Lung (tissue), 12 donors: ENCODE data around the gene TACR2. TPM values are rescaled to one million over a fixed set of nuclear protein-coding genes. Genes with fewer than 3 reads are reported as not detected.

Experiments used
- ATAC-seq: fragments of 200-7000 bp; cut with Tn5 transposase; one replicate; pipeline ENCODE4 v1.9.1; 2020; ENCODE audit warnings: moderate number of reproducible peaks; ENCODE audit not compliant: insufficient read depth, low FRiP score
- DNase-seq, 3 donors: peaks; one replicate each; pipeline ENCODE4 v3.0.0-alpha.2; 2013 to 2017
- H3K27ac ChIP-seq, 2 donors: one replicate each; pipeline ENCODE4 v1.5.1; 2013; ENCODE audit warnings: mild to moderate bottlenecking in 2 of 2, moderate library complexity in 2 of 2, control low read depth in 1 of 2, inconsistent platforms in 1 of 2, low read depth in 1 of 2, low read length in 1 of 2
- H3K27me3 ChIP-seq, 3 donors: one replicate each; pipeline ENCODE4 v1.5.1; 2013; ENCODE audit warnings: low read length in 2 of 3; ENCODE audit not compliant: control insufficient read depth in 3 of 3, insufficient read depth in 3 of 3
- H3K36me3 ChIP-seq, 4 donors: one replicate each; pipeline ENCODE4 v1.5.1; 2013; ENCODE audit warnings: low read length in 4 of 4, mild to moderate bottlenecking in 1 of 4, moderate library complexity in 1 of 4; ENCODE audit not compliant: control insufficient read depth in 4 of 4, insufficient read depth in 4 of 4
- H3K4me1 ChIP-seq, 5 donors: one replicate each; pipeline ENCODE4 v1.5.1; 2013; ENCODE audit warnings: low read length in 5 of 5, mild to moderate bottlenecking in 2 of 5, moderate library complexity in 1 of 5; ENCODE audit not compliant: control insufficient read depth in 5 of 5, insufficient read depth in 5 of 5
- H3K4me3 ChIP-seq: one replicate; pipeline ENCODE4 v1.5.1; 2013; ENCODE audit warnings: mild to moderate bottlenecking, control low read depth, moderate library complexity
- H3K9ac ChIP-seq, 2 donors: one replicate each; pipeline ENCODE4 v1.5.1; 2013; ENCODE audit warnings: low read length in 2 of 2, control low read depth in 1 of 2; ENCODE audit not compliant: insufficient read depth in 1 of 2
- H3K9me3 ChIP-seq, 4 donors: one replicate each; pipeline ENCODE4 v1.5.1; 2013; ENCODE audit warnings: low read length in 3 of 4, mild to moderate bottlenecking in 1 of 4, moderate library complexity in 1 of 4; ENCODE audit not compliant: control insufficient read depth in 4 of 4, insufficient read depth in 3 of 4
- WGBS, 2 donors: extraction: QIAGEN DNeasy Blood & Tissue Kit; methylation state at CpG; one replicate each; pipeline ENCODE4 v1.1.7; 2013; 5-methylcytosine and 5-hydroxymethylcytosine counted together
- polyA plus RNA-seq, 2 donors: library from polyadenylated mRNA; stranded (reverse); fragments of 200-250 nt; gene quantifications; one replicate each; pipeline ENCODE4 v1.2.1, GENCODE V29; 2013
- total RNA-seq, 2 donors: library from RNA; depleted of rRNA in 1 of 2; stranded (reverse); fragments of >200 nt in 1 of 2; gene quantifications; one replicate each; pipeline ENCODE4 v1.2.1, GENCODE V29; 2014 to 2021
- TF ChIP-seq, protein P1 (sequence below): IDR thresholded peaks from 2 replicates; pipeline ENCODE4 v1.5.1; 2012; ENCODE audit warnings: mild to moderate bottlenecking; ENCODE audit errors: control extremely low read depth, extremely low read depth
- donor health status: control.
- donor health status: control.
- donor health status: Bipolar disorder and iron deficiency.
- donor health status: healthy.
- donor health status: DM: yes; HTN: yes; CAD: no.

Gene TACR2
- total and polyA plus RNA-seq, 4 donors: 0.28 to 0.83 (median 0.50) TPM

DNA sequence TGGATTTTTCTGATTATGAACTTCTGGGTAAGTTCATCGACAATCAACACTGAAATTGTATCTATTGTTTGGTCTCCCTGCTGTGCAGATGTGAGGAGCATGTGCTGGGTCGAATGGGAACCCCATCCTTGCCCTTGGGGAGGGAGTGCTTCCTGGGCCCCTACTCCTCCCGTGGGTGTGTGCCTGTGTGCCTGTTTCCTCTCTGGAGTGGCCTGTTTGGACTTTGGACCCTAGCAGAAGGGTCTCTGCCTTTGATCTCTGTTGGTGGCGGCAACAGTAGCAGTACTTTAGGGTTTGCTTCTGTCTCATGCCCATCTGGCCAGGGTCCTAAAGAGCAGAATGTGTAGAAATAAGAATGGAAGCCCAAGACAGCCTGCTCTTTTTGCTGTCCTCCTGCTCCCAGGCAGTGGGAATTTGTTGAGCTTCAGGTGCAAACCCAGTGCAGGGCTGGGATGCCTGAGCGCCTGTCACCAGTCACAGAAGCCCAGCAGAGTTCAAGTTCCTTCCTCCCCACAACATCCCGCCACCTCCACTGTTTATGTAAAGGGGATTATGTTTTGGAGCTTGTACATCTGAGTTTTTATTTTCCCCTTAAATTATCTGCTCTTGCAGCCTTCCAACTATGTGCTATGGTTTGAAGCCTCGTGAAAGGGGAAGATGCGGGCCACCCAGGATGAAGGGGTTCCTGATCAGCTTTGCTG is 1.5 kb upstream of the TACR2 start:
- ATAC-seq (no peak), DNase-seq (no peak)
- WGBS, 2 donors: 81 to 83% methylated on average over 8 of the region's 8 CpGs
- H3K36me3 ChIP-seq: no peaks in the 10 kb centered on the region
- H3K9me3 ChIP-seq: no peaks in the 10 kb centered on the region
- peaks cover 0 to 24% (median 0%) of the 10 kb centered on the region in 5 donors for H3K4me1 ChIP-seq
- H3K4me3 ChIP-seq: no peak overlapping the region
- H3K27me3 ChIP-seq: no peaks in the 10 kb centered on the region
- TF ChIP-seq, protein P1, sequence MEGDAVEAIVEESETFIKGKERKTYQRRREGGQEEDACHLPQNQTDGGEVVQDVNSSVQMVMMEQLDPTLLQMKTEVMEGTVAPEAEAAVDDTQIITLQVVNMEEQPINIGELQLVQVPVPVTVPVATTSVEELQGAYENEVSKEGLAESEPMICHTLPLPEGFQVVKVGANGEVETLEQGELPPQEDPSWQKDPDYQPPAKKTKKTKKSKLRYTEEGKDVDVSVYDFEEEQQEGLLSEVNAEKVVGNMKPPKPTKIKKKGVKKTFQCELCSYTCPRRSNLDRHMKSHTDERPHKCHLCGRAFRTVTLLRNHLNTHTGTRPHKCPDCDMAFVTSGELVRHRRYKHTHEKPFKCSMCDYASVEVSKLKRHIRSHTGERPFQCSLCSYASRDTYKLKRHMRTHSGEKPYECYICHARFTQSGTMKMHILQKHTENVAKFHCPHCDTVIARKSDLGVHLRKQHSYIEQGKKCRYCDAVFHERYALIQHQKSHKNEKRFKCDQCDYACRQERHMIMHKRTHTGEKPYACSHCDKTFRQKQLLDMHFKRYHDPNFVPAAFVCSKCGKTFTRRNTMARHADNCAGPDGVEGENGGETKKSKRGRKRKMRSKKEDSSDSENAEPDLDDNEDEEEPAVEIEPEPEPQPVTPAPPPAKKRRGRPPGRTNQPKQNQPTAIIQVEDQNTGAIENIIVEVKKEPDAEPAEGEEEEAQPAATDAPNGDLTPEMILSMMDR: no peak
- H3K9ac ChIP-seq: no peak overlapping the region
- no peak overlapping the region for H3K27ac ChIP-seq

- Histone ChIP-seq H3K36me3 (no peaks in the 10 kb centered on the region), H3K9me3 (no peaks in the 10 kb centered on the region), H3K27me3 (no peaks in the 10 kb centered on the region), H3K9ac (no peak overlapping the region), H3K4me3 (no peak overlapping the region), H3K4me1 (peaks cover 0 to 24% (median 0%) of the 10 kb centered on the region in 5 donors), H3K27ac (no peak overlapping the region)
- TF ChIP-seq, protein P1: no peak
- no peak for DNase-seq
- no peak for ATAC-seq
- WGBS, 2 donors: 88 to 91% methylated on average over 11 of the region's 11 CpGs
These were observed 824 bp upstream of the TACR2 start for GRCh38 chr10:69417542-69417941.

- H3K9me3 ChIP-seq: no peaks in the 10 kb centered on the region
- TF ChIP-seq, protein P1: no peak
- H3K27ac ChIP-seq: no peak overlapping the region
- H3K4me3 ChIP-seq: no peak overlapping the region
- DNase-seq: no peak
- no peak for ATAC-seq
- no peak overlapping the region for H3K9ac ChIP-seq
- peaks cover 0 to 13% (median 0%) of the 10 kb centered on the region in 5 donors for H3K4me1 ChIP-seq
- no peaks in the 10 kb centered on the region for H3K27me3 ChIP-seq
- WGBS, 2 donors: 95% methylated on average over 10 of the region's 10 CpGs
- H3K36me3 ChIP-seq: no peaks in the 10 kb centered on the region
These were observed 767 bp downstream of the TACR2 start for GRCh38 chr10:69415951-69416350.

DNA sequence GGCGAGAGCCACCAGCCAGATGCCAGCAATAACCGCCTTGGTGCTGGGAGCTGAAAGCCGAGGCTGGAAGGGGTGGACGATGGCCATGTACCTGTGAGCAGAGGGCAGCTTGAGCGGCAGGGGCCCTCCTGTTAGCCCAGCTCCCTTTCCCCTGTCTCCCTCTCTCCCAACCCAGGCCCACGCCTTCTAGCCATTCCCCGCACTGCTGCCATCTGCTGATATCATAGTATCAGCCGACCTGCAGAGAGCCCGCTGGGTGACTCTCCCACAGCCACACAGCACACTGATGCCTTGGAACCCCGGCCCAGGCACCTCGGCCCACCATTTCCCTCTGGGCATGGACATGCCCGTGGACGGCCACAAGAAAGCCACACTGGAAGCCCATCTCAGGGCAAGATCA is 1.7 kb downstream of the TACR2 start:
- ATAC-seq: no peak
- 91 to 95% methylated on average over 13 of the region's 13 CpGs for WGBS, 2 donors
- no peaks in the 10 kb centered on the region for H3K36me3 ChIP-seq
- H3K9me3 ChIP-seq: no peaks in the 10 kb centered on the region
- no peak overlapping the region for H3K4me3 ChIP-seq
- H3K27me3 ChIP-seq: no peaks in the 10 kb centered on the region
- no peak overlapping the region for H3K27ac ChIP-seq
- TF ChIP-seq, protein P1: no peak
- H3K9ac ChIP-seq: no peak overlapping the region
- no peak for DNase-seq
- H3K4me1 ChIP-seq: peaks cover 0 to 13% (median 0%) of the 10 kb centered on the region in 5 donors
